Measurements from ENCODE around the gene PRF1.

PRF1 gene

DNA sequence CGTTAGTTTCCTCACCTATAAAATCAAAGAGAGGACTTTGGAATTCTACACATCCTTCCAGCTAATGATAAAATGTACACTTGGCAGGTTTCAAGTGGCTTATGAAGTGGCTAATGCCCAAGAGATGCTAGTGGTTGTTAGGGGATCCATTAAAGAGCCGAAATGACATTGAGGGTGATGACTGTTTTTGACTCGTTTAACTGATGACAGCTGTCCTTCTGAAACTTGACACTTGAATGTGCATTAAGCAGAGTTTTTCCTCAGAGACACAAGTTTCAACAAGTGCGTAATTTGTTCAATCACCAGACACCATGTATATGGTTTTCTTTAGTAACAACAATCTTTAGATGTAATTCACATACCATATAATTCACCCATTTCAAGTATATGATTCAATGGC lies 1.6 kb upstream of the PRF1 start:
- Histone ChIP-seq H3K27me3 (no peaks in the 10 kb centered on the region), H3K9me3 (no peaks in the 10 kb centered on the region), H3K4me3 (ENCODE audit: low read depth in 1 of 2, low read length in 1 of 2) (no peak overlapping the region), H3K27ac (no peak overlapping the region), H3K36me3 (no peaks in the 10 kb centered on the region), H3K4me1 (ENCODE audit: control insufficient read depth in 1 of 2, insufficient read depth in 1 of 2, low read depth in 1 of 2, low read length in 1 of 2) (peaks cover 0 to 2% of the 10 kb centered on the region in 2 experiments)
- TF ChIP-seq, protein P1, sequence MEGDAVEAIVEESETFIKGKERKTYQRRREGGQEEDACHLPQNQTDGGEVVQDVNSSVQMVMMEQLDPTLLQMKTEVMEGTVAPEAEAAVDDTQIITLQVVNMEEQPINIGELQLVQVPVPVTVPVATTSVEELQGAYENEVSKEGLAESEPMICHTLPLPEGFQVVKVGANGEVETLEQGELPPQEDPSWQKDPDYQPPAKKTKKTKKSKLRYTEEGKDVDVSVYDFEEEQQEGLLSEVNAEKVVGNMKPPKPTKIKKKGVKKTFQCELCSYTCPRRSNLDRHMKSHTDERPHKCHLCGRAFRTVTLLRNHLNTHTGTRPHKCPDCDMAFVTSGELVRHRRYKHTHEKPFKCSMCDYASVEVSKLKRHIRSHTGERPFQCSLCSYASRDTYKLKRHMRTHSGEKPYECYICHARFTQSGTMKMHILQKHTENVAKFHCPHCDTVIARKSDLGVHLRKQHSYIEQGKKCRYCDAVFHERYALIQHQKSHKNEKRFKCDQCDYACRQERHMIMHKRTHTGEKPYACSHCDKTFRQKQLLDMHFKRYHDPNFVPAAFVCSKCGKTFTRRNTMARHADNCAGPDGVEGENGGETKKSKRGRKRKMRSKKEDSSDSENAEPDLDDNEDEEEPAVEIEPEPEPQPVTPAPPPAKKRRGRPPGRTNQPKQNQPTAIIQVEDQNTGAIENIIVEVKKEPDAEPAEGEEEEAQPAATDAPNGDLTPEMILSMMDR (IDR thresholded peaks at IDR 0.05): no peak

DNA sequence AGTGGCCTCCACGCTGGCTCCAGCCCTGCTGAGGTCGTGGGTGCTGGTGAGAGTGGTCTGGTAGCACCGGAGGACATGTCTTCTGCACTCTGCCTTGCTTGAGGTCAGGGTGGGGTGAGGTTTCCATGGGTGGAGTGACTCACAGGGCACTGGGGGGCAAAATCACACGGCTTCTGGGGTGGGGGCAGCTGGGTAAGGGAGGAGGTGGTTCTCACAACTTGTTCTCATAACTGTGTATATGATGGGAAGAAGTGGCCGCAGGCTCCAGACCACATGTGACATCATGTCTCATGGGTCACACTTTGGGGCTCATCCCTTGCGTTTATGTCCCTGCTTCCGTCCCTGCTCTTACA lies 884 bp upstream of the PRF1 start:
- no peaks in the 10 kb centered on the region for H3K27me3 ChIP-seq

DNA sequence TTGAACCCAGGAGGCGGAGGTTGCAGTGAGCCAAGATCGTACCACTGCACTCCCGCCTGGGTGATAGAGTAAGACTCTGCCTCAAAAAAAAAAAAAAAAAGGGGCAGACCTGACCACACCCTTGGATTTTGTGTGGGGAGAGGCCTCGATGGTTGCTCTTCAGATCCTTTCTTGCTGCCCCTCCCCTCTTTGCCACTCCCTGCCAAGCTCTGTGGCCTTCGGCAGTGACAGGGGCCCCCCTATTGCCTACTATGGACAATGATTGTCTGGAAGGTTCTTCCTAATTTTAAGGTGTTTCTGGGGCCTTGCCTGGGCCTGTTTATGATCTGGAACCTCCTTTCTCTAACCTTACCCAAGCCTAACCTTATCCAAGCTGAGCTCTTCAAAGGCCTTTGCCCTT lies 795 bp downstream of the PRF1 start:
- Histone ChIP-seq H3K4me3 (ENCODE audit: low read depth in 1 of 2, low read length in 1 of 2) (no peak overlapping the region), H3K27ac (no peak overlapping the region), H3K36me3 (no peaks in the 10 kb centered on the region), H3K27me3 (no peaks in the 10 kb centered on the region), H3K4me1 (ENCODE audit: control insufficient read depth in 1 of 2, insufficient read depth in 1 of 2, low read depth in 1 of 2, low read length in 1 of 2) (peaks cover 0 to 2% of the 10 kb centered on the region in 2 experiments), H3K9me3 (no peaks in the 10 kb centered on the region)
- TF ChIP-seq, protein P1 (IDR thresholded peaks at IDR 0.05): no peak

More for the DNA sequence above, 884 bp upstream of the PRF1 start:
- TF ChIP-seq, protein P1 (IDR thresholded peaks at IDR 0.05): no peak
- no peak overlapping the region for H3K27ac ChIP-seq
- H3K4me3 ChIP-seq (ENCODE audit: low read depth in 1 of 2, low read length in 1 of 2): no peak overlapping the region
- peaks cover 0 to 2% of the 10 kb centered on the region in 2 experiments for H3K4me1 ChIP-seq (ENCODE audit: control insufficient read depth in 1 of 2, insufficient read depth in 1 of 2, low read depth in 1 of 2, low read length in 1 of 2)
- H3K36me3 ChIP-seq: no peaks in the 10 kb centered on the region
- H3K9me3 ChIP-seq: no peaks in the 10 kb centered on the region

DNA sequence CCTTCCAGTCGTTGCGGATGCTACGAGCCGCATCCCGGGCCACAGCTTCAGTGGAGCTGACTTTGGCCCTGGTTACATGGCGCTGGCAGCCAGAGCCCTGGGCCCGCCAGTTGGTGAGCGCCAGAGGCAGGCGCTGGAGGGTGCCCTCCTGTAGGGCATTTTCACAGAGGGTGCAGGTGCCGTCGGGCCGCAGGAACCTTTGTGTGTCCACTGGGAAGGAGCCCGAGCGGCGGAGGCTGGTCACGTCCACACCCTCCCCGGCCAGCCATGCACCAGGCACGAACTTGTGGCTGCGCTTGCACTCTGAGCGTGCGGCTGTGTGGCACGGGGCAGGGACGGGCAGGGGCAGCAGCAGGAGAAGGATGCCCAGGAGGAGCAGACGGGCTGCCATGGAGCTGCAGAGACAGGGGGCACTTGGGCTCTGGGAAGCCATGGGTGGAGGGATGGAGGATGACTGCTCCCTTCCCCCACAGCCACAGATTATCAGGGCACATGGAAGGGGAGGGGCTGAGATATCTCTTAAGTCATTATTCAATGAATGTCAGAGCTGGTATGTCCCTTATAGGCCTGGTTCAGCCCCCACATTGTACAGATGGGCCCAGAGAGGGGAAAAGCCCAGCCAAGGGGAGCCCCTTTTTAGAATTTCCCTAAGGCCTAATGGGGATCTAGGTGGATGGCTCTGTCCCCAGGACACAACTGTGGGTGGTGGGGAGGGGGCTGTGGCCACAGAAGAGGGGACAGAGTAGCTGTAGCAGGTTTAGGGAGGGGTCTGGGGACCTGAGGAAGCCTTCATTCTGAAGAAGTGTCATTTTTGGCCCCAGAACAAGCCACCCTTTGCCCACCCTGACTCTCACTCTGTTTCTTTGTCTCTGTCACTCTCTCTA lies 1.8 kb downstream of the PRF1 start:
- Histone ChIP-seq H3K9me3 (no peaks in the 10 kb centered on the region), H3K4me1 (ENCODE audit: control insufficient read depth in 1 of 2, insufficient read depth in 1 of 2, low read depth in 1 of 2, low read length in 1 of 2) (peaks cover 0 to 2% of the 10 kb centered on the region in 2 experiments), H3K27me3 (no peaks in the 10 kb centered on the region), H3K4me3 (ENCODE audit: low read depth in 1 of 2, low read length in 1 of 2) (no peak overlapping the region), H3K36me3 (no peaks in the 10 kb centered on the region), H3K27ac (no peak overlapping the region)
- TF ChIP-seq, protein P1 (IDR thresholded peaks at IDR 0.05): no peak

DNA sequence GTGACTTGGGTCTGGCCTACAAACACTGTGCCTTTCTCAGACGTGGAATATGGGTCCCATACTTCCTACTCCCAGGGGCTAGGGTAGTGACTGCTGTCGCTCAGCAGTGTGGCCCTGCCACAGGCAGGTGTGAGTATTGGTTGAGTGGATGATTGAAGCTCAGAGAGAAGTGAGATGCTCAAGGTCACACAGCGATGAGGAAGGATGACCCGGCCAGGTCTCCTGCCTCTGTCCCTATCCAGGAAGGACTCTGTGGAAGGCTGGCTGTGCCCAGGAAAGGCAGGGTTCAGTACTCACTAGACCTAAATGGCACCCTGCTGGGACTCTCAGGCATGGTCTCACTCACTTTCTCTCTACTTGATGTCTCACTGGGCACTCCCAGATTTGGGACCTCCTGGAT lies 2.8 kb downstream of the PRF1 start:
- no peak overlapping the region for H3K27ac ChIP-seq
- no peak overlapping the region for H3K4me3 ChIP-seq (ENCODE audit: low read depth in 1 of 2, low read length in 1 of 2)
- no peaks in the 10 kb centered on the region for H3K4me1 ChIP-seq (ENCODE audit: control insufficient read depth in 1 of 2, insufficient read depth in 1 of 2, low read depth in 1 of 2, low read length in 1 of 2)
- no peaks in the 10 kb centered on the region for H3K36me3 ChIP-seq
- no peaks in the 10 kb centered on the region for H3K27me3 ChIP-seq
- H3K9me3 ChIP-seq: no peaks in the 10 kb centered on the region
- TF ChIP-seq, protein P1 (IDR thresholded peaks at IDR 0.05): no peak

Measured in neutrophil (primary cell).